HG02943 (cell line): ENCODE results near the gene MXRA7.
"Not testable (repeated sequence)": the region's sequence is repeated elsewhere in the genome, so short reads cannot be mapped to it uniquely, and the experiment has no call there.

Experiments
- ATAC-seq: cut with Tn5 transposase; IDR thresholded peaks from one replicate; pipeline ENCODE4 v1.9.1; 2021; ENCODE audit warnings: mild to moderate bottlenecking, low read depth, moderate library complexity; ENCODE audit not compliant: unreplicated experiment

The MXRA7 gene

GRCh38 chr17:76657505-76658241 is 53.1 kb downstream of the MXRA7 start:
- no peak for ATAC-seq

- ATAC-seq = no peak
These were observed 56.4 kb downstream of the MXRA7 start for GRCh38 chr17:76654408-76654807.

GRCh38 chr17:76650504-76650903 is 60.3 kb downstream of the MXRA7 start:
- no peak for ATAC-seq

DNA sequence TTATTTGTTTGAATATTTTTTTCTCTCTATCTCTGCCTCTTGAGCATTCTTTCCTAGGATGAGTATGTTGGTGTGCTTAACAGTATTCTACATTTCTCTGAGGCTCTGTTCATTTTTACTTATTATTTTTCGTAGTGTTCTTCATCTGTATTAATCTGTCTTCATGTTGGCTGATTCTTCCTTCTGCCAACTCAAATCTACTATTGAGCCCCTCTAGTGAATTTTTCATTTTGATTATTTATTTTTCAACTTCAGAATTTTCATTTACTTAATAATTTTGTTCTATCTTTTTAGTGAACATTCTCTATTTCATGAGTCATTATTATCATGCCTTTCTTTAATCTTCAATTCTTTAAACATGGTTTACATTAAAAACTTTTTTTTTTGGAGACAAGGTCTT is 64.1 kb downstream of the MXRA7 start:
- no peak for ATAC-seq

DNA sequence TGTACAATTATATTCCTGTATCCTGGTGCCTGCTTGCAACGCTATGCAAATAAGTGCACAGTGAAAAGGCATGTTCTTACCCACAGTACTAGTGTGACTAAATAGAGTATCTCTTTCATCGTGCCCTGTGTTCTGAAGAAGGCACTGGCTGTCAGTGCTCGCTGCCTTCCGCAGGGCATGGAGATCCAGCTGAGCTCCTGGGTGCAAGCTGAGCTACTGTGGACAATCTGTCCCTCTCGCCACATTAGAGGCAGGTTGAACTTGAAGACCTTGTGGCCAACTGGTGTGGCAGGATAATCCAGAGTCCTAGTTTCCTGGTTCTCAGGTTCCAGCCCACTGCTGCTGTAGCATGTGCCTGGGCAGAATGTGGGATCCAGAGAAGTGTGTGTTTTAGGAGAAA is 65.3 kb downstream of the MXRA7 start:
- ATAC-seq = no peak

GRCh38 chr17:76644995-76645394 is 65.8 kb downstream of the MXRA7 start:
- no peak for ATAC-seq

GRCh38 chr17:76643553-76644148 is 67.1 kb downstream of the MXRA7 start, which contains the start of gene ST6GALNAC1:
ST6GALNAC1 (minus strand) TSS chr17:76643757; CDS start chr17:76643638, 119 bp downstream.
- no peak for ATAC-seq

GRCh38 chr17:76642994-76643393 is 67.8 kb downstream of the MXRA7 start:
- ATAC-seq = no peak

DNA sequence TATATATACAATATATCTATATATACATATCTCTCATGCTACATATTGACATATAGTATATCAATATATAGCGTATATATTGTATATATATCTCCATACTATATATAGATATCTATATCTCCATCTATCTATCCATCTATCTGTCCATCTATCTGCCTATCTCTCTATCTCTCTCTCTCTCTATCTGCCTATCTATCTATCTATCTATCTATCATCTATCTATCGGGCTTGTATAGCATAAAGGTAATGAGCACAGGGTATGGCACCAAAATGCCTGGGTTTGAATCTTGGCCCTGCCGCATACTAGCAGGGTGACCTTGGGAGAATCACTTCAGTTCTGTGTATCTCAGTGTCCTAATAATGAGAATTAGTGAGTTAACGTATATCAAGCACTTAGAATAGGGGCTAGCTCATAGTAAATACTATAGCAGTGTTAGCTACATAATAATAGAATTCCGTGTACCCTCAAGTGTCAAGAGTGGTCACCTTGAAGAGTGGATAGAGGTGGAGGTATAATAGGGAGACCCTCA is 68.7 kb downstream of the MXRA7 start:
- no peak for ATAC-seq

- no peak for ATAC-seq
These were observed 69.3 kb downstream of the MXRA7 start for GRCh38 chr17:76641501-76641900.

DNA sequence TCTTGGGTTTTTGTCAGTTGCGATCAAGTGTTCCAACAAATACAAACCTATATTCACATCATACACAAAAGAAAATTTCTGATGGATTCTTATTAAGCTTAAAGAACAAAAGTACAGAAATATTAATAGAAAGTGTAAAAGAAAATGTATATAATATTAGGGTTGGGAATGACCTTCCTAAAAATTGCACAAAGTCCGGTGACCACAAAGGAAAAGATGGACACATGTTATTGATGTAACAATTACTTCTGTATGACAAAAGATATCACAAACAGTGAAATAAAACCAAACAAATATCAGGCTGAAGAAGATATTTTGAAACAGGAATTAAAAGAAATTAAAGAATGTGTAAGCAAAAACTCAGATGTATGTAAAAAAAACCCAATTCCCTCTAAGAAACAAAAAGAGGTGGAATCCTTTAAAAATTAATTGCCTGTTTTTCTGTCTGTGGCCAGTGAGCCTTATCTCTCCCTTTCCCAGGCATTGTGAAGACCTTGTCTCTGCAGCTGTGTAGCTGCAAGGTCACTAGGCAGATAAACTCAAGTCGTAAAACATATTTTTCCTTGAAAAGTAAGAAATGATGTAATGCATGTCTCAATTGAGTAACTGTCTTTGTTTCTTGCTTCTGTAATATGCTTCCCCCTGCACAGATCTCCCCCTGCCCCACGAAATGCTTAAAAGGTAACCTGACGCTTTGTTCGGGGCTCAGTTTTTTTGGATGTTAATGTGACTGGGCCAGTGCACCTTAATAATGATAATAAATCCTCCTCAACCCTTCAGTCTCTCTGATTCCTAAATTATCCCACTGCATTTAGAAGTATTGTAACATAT is 70.0 kb downstream of the MXRA7 start:
- no peak for ATAC-seq

- no peak for ATAC-seq
These were observed 72.5 kb downstream of the MXRA7 start for GRCh38 chr17:76638263-76638662.

DNA sequence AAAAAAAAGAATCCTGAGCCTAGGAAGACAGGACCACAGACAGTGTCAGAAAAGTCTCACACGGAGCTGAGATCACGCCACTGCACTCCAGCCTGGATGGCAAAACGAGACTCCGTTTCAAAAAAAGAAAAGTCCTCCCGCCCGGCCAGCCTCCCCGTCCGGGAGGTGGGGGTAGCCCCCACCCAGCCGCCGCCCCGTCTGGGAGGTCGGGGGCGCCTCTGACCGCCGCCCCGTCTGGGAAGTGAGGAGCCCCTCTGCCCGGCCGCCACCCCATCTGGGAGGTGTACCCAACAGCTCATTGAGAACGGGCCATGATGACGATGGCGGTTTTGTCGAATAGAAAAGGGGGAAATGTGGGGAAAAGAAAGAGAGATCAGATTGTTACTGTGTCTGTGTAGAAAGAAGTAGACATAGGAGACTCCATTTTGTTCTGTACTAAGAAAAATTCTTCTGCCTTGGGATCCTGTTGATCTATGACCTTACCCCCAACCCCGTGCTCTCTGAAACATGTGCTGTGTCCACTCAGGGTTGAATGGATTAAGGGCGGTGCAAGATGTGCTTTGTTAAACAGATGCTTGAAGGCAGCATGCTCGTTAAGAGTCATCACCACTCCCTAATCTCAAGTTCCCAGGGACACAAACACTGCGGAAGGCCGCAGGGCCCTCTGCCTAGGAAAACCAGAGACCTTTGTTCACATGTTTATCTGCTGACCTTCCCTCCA is 74.1 kb downstream of the MXRA7 start:
- not testable (repeated sequence) for ATAC-seq

DNA sequence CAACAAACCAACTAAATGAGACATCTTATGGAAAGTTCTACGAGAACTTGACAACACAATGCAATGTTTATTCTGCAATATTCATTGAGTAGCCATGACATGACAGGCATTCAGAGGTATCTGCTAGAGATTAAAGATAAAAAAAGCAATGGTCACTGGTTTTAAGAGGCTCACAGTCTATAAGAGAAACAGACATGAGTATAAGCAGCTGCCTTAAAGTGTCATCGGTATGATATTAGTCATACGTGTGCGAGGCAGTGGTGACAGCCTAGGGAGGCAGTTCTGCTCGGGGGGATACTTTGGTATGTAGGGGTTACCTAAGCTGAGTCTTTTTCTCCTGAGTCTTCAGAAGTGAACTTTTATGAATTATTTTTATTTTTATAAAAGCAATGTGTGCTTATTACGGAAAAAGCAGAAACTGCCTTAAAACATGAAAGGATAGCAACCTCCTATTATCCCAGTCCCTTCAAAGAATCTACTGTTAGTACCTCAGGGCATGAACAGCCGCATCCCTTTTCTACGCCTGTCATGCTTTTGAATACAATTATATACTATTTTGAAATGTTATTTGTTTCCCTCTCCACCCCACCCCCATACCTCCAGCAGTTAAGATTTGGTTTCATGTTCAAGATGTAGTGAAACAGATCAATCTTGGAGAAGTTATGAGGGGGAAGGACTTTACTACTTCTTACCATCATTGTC is 75.0 kb downstream of the MXRA7 start:
- ATAC-seq = no peak

DNA sequence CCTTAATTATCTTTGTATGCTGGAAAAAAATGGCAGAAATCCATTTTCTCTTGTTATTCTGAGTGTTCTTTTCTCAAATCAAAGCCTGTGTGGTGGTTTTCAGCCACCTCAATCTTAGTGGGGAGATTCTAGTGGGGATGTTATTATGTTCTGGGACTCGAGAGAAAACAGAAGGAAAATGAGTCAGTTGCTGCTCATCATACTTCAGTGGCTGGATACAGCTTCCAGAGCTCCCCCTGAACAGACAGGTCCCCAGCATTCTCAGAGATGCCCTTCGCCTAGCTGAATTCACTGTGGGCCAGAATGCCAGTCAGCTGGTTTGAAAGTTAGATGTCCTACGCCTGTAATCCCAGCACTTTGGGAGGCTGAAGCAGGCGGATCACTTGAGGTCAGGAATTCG is 75.7 kb downstream of the MXRA7 start:
- ATAC-seq = no peak

DNA sequence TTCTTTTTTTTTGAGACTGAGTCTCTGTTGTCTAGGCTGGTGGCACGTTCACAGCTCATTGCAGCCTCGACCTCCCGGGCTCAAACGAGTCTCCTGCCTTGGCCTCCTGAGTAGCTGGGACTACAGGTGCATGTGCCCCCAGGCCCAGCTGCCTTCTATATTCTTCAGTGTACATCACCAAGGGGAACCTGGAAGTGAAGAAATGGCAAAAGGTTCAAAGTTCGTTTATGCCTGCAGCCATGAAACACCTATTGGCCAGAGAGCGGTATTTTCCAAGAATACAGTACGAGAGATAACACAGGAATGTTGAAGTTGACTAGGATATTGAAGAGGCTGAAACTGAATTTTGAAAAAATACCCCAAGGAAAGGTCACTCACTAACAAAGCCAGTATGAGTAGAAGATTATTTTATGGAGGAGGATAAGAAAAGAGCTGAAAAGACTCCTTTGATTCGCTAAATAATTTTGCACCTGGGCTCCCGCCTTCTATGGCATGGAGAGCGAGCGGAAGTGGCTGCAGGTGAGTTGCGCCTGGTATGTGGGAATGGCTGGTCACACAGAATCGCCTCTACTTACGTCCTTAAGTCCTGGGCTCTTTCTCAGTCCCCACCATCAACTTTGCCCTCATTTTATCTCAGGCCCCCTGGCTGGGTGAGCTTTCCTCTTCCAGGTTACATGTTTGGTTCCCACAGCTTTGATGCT is 77.0 kb downstream of the MXRA7 start:
- no peak for ATAC-seq

DNA sequence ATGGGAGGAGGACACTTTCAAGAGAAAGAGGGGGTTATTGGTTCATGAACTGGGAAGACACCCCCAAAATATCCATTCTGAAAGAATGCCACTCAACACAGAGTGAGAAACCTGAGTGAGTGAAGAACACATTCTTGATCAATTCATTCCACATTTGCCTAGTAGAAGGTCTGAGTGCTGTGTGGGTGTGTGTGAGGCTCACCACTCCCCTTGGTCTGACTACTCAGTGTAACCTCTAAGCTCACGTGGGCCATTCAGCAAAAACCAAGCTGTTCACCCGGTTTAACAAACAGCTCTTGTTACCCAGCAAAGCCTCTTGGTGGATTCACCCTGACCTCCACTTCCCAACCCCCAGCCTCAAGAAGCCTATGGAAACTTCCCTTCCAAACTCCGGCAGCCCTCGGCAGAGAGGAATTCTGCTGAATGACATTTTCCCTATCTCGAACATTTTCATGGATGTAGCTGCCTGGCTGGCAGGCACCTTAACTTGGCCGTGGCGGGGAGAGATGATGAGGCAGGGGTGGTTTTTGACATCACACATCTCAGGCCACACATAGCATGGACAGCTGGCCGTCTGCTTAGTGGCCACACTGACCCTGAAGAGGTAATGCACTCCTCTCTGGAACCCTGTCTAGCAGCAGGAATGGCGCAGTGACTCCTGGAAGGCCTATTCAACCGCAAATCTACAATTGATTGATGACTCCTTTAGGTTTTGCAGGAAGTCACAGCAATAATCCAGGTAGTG is 78.8 kb downstream of the MXRA7 start:
- no peak for ATAC-seq

- ATAC-seq = no peak
These were observed 80.6 kb downstream of the MXRA7 start for GRCh38 chr17:76630151-76630550.
